Calu3 (cell line): ENCODE measurements around the gene GRN. TPM values are rescaled to one million over a fixed set of nuclear protein-coding genes. Genes with fewer than 3 reads are reported as not detected.

Source experiments
- BruUV-seq: library from RNA; stranded (reverse); fragments of 400-500 nt; replicated peaks from 2 replicates; lab custom pipeline; 2021; lab: Mats Ljungman, UMichigan
- CTCF ChIA-PET: fragments of 300-600 bp; sonication (Branson Sonifier 250); formaldehyde crosslinking; loops from one replicate; lab custom pipeline; 2022; ENCODE audit warnings: antibody characterized with exemption; lab: Charles Lee
- DNase-seq: peaks from one replicate; pipeline ENCODE4 v3.0.0; 2022
- H3K27ac Mint-ChIP-seq: one replicate; pipeline ENCODE4 v1.8.0; 2022; ENCODE audit warnings: mixed read lengths; ENCODE audit not compliant: unreplicated experiment
- H3K27me3 Mint-ChIP-seq: one replicate; pipeline ENCODE4 v1.8.0; 2022; ENCODE audit warnings: mixed read lengths; ENCODE audit not compliant: unreplicated experiment
- H3K36me3 Mint-ChIP-seq: one replicate; pipeline ENCODE4 v1.8.0; 2022; ENCODE audit warnings: mild to moderate bottlenecking, moderate library complexity, mixed read lengths; ENCODE audit not compliant: insufficient read depth, unreplicated experiment
- H3K4me1 Mint-ChIP-seq: one replicate; pipeline ENCODE4 v1.8.0; 2022; ENCODE audit warnings: mild to moderate bottlenecking, low read depth, mixed read lengths; ENCODE audit not compliant: unreplicated experiment
- H3K4me3 Mint-ChIP-seq: one replicate; pipeline ENCODE4 v1.8.0; 2022; ENCODE audit warnings: mild to moderate bottlenecking, low read depth, moderate library complexity, mixed read lengths; ENCODE audit not compliant: unreplicated experiment
- H3K9me3 Mint-ChIP-seq: one replicate; pipeline ENCODE4 v1.8.0; 2022; ENCODE audit warnings: low read depth, mixed read lengths; ENCODE audit not compliant: unreplicated experiment
- CTCF ChIP-seq: fragments of 200-600 bp; IDR thresholded peaks from one replicate; pipeline ENCODE4 v1.8.0; 2022; ENCODE audit warnings: antibody characterized with exemption; ENCODE audit not compliant: unreplicated experiment
- intact Hi-C: fragments of 100-400 bp; cut with micrococcal nuclease; formaldehyde crosslinking; loops from one replicate; pipeline ENCODE4 v1.10.0; 2022; ENCODE audit not compliant: unreplicated experiment
- total RNA-seq: library from RNA; stranded (reverse); gene quantifications from 2 replicates; pipeline ENCODE4 v1.2.3, GENCODE V29; 2022

Gene GRN
- total RNA-seq, 1 experiment from 2014 or later = 376 TPM

DNA sequence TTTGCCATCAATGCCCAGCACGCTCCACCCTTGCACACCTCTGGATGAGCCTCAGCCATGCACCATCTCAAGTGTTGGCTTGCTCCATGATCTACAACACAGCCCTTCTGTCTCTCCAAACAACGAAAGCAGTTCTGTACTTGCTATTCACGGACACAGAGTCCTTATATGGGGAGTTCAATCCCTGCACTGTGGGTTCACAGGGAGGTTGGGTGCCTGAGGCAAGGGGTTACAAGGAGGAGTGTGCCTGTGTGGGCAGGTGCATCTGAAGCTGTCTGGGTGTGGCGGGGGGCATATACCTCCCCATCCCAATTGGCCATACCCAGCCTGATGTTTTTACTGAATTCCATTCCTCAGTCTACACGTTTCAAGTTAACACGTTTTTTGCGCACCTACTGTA is 31.1 kb upstream of the GRN start:
- no peak for TF ChIP-seq CTCF
- Mint-ChIP-seq H3K4me3 (no peak overlapping the region), H3K27ac (no peak overlapping the region), H3K27me3 (peaks cover 95% of the 10 kb centered on the region), H3K36me3 (peaks cover 17% of the 10 kb centered on the region), H3K4me1 (peaks cover 11% of the 10 kb centered on the region), H3K9me3 (no peaks in the 10 kb centered on the region)
- CTCF ChIA-PET = no interaction called here
- no peak for DNase-seq
- BruUV-seq = no TSS peak
- intact Hi-C loops = no loop called here

DNA sequence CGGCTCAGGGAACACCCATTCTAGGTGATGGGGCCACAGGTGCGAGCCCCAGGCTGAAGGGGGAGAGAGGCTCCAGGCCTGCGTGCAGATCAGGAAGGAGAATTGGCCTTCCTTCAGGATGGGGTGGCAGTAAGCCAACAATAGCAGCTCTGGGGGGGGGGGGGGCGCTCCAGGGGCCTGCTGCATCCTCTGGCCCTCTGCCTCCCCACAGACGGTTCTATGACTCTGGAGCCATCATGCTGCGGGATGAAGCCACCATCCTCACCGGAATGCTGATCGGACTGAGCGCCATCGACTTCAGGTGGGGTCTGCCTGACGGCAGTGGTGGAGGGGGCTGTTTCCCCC is 30.6 kb upstream of the GRN start:
- H3K4me1 Mint-ChIP-seq = peaks cover 7% of the 10 kb centered on the region
- H3K27ac Mint-ChIP-seq = no peak overlapping the region
- DNase-seq = no peak
- no peak for TF ChIP-seq CTCF
- no TSS peak for BruUV-seq
- CTCF ChIA-PET = no interaction called here
- H3K36me3 Mint-ChIP-seq = peaks cover 21% of the 10 kb centered on the region
- H3K9me3 Mint-ChIP-seq = no peaks in the 10 kb centered on the region
- intact Hi-C loops = no loop called here
- peak overlapping the region; percentile 50 for H3K4me3 Mint-ChIP-seq
- peaks cover 90% of the 10 kb centered on the region for H3K27me3 Mint-ChIP-seq

- CTCF ChIA-PET = interaction anchor here (0.6 to 1.1 kb wide), 2 partner anchors 9 to 72 kb away, joined by 3 to 5 read pairs; partner anchors contain the start of gene SLC25A39
- Mint-ChIP-seq H3K27me3 (peaks cover 85% of the 10 kb centered on the region), H3K9me3 (no peaks in the 10 kb centered on the region), H3K4me1 (peaks cover 2% of the 10 kb centered on the region), H3K4me3 (peak overlapping the region; percentile 50), H3K36me3 (peaks cover 26% of the 10 kb centered on the region), H3K27ac (no peak overlapping the region)
- peak; percentile 62 for DNase-seq
- BruUV-seq = no TSS peak
- intact Hi-C loops = no loop called here
- no peak for TF ChIP-seq CTCF
Observed at GRCh38 chr17:44314869-44315661, 30.0 kb upstream of the GRN start.

- Mint-ChIP-seq H3K4me3 (peak overlapping the region; percentile 50), H3K27me3 (peaks cover 75% of the 10 kb centered on the region), H3K36me3 (peaks cover 26% of the 10 kb centered on the region), H3K4me1 (no peaks in the 10 kb centered on the region), H3K9me3 (no peaks in the 10 kb centered on the region), H3K27ac (no peak overlapping the region)
- BruUV-seq = no TSS peak
- CTCF ChIA-PET = interaction anchor here (0.5 to 1.1 kb wide), 5 partner anchors 8 to 409 kb away, joined by 3 to 7 read pairs (median 5); partner anchors contain the start of genes RUNDC3A and SLC25A39
- no peak for DNase-seq
- intact Hi-C loops = no loop called here
- TF ChIP-seq CTCF = no peak
Observed at GRCh38 chr17:44315760-44316731, 29.1 kb upstream of the GRN start.
